HepG2 (cell line): ENCODE measurements around the gene CDK17. TPM values are rescaled to one million over a fixed set of nuclear protein-coding genes. Genes with fewer than 3 reads are reported as not detected.
A peak's percentile ranks its signal among the peaks of the same experiment; 100 is the strongest.

Experiments
- ATAC-seq: fragments of 200-7000 bp; cut with Tn5 transposase; 3 replicates; pipeline ENCODE4 v1.9.1; 2020; ENCODE audit warnings: mild to moderate bottlenecking, moderate library complexity
- BruUV-seq: library from RNA; stranded (reverse); fragments of 400-500 nt; replicated peaks from 2 replicates; lab custom pipeline; 2021; lab: Mats Ljungman, UMichigan
- CTCF ChIA-PET: fragments of 300-600 bp; formaldehyde crosslinking; extraction: SDS; loops from one replicate; lab custom pipeline; 2021; ENCODE audit warnings: low total read pairs, inconsistent platforms, low intra/inter-chr PET ratio; lab: Yijun Ruan, JAX
- POLR2A ChIA-PET: fragments of 350-600 bp; sonication (Branson Sonifier 250); formaldehyde crosslinking; loops from one replicate; lab custom pipeline; 2020; ENCODE audit warnings: antibody characterized with exemption, inconsistent platforms; lab: Yijun Ruan, JAX
- DNase-seq: peaks from one replicate; pipeline ENCODE4 v3.0.0-alpha.2; 2015; ENCODE audit warnings: low spot score
- FAIRE-seq: peaks from 3 replicates; lab custom pipeline; 2011; peaks lifted over from hg19 to GRCh38; lab: Jason Lieb, UNC
- H2AFZ ChIP-seq: one replicate; pipeline ENCODE4 v1.6.1; 2011; ENCODE audit warnings: low read length, inconsistent platforms
- H3K27ac ChIP-seq: fragments of 300-600 bp; 3 replicates; pipeline ENCODE4 v1.8.0; 2011; ENCODE audit warnings: mixed run types, mild to moderate bottlenecking, mixed read lengths, low read length, inconsistent platforms; ENCODE audit not compliant: insufficient read depth; ENCODE audit errors: extremely low read length
- H3K27me3 ChIP-seq, 2 experiments: fragments of 200-600 bp in 1 of 2; 2 replicates in 1 of 2; 3 replicates in 1 of 2; pipeline versions ENCODE4 v1.6.0 to v1.8.0; 2011; ENCODE audit warnings: low read length in 2 of 2, mild to moderate bottlenecking in 2 of 2, moderate library complexity in 2 of 2, inconsistent platforms in 1 of 2; ENCODE audit not compliant: insufficient read depth in 2 of 2, control insufficient read depth in 1 of 2
- H3K36me3 ChIP-seq, 2 experiments: fragments of 200-600 bp in 1 of 2; replicated peaks in 1 of 2; 2 replicates in 1 of 2; 3 replicates in 1 of 2; pipeline versions ENCODE4 v1.5.1 to v1.8.0; 2011; ENCODE audit warnings: low read length in 2 of 2, inconsistent platforms in 1 of 2; ENCODE audit not compliant: insufficient read depth in 2 of 2, control insufficient read depth in 1 of 2
- H3K4me1 ChIP-seq: 2 replicates; pipeline ENCODE4 v1.5.1; 2012; ENCODE audit warnings: low read length, inconsistent platforms; ENCODE audit not compliant: insufficient read depth
- H3K4me2 ChIP-seq: 2 replicates; pipeline ENCODE4 v1.6.0; 2011; ENCODE audit warnings: low read depth, low read length, inconsistent platforms
- H3K4me3 ChIP-seq, 3 experiments: fragments of 200-600 bp in 1 of 3; sonication (generic), shearing (Covaris generic) in 1 of 3; replicated peaks in 1 of 3; 2 replicates each; pipeline ENCODE4 v1.5.1; 2011 to 2016; ENCODE audit warnings: low read length in 3 of 3, inconsistent platforms in 2 of 3, low read depth in 2 of 3, mild to moderate bottlenecking in 2 of 3, control low read depth in 1 of 3, mixed read lengths in 1 of 3; ENCODE audit not compliant: insufficient read depth in 1 of 3
- H3K79me2 ChIP-seq: one replicate; pipeline ENCODE4 v1.6.1; 2011; ENCODE audit warnings: low read length, inconsistent platforms; ENCODE audit not compliant: insufficient read depth
- H3K9ac ChIP-seq: 2 replicates; pipeline ENCODE4 v1.6.0; 2011; ENCODE audit warnings: mild to moderate bottlenecking, low read depth, low read length, inconsistent platforms; ENCODE audit not compliant: insufficient read depth
- H3K9me3 ChIP-seq: 2 replicates; pipeline ENCODE4 v1.5.1; 2012; ENCODE audit warnings: mild to moderate bottlenecking, low read length
- H4K20me1 ChIP-seq: 2 replicates; pipeline ENCODE4 v1.6.0; 2011; ENCODE audit warnings: inconsistent platforms, mild to moderate bottlenecking, low read length, moderate library complexity; ENCODE audit not compliant: insufficient read depth
- CBX2 ChIP-seq, 2 experiments: fragments of 200-600 bp in 1 of 2; sonication (generic); formaldehyde crosslinking in 1 of 2; IDR thresholded peaks; 2 replicates each; pipeline versions ENCODE4 v1.7.0 to v1.8.1; 2018 to 2022; ENCODE audit warnings: low read depth in 2 of 2, low read length in 1 of 2, mild to moderate bottlenecking in 1 of 2, missing genetic modification reagents in 1 of 2
- GMEB1 ChIP-seq: sonication (generic); formaldehyde crosslinking; IDR thresholded peaks from 2 replicates; pipeline ENCODE4 v1.5.1; 2020; ENCODE audit warnings: missing genetic modification reagents, mild to moderate bottlenecking, borderline replicate concordance
- JARID2 ChIP-seq: sonication (generic); formaldehyde crosslinking; IDR thresholded peaks from 2 replicates; pipeline ENCODE4 v1.8.1; 2023; ENCODE audit warnings: missing genetic modification reagents, inconsistent platforms; ENCODE audit not compliant: insufficient replicate concordance
- MAFK ChIP-seq, 2 experiments: IDR thresholded peaks in 1 of 2; conservative IDR thresholded peaks in 1 of 2; 2 replicates each; pipeline ENCODE4 v1.6.1; 2011; ENCODE audit warnings: improper control_type of control experiment in 2 of 2, low read length in 2 of 2
- ZNF414 ChIP-seq: sonication (generic); formaldehyde crosslinking; IDR thresholded peaks from 2 replicates; pipeline ENCODE4 v1.5.0; 2020; ENCODE audit warnings: missing genetic modification reagents
- ZNF629 ChIP-seq: sonication (generic); formaldehyde crosslinking; conservative IDR thresholded peaks from 2 replicates; pipeline ENCODE4 v1.5.0; 2020; ENCODE audit warnings: missing genetic modification reagents
- ZNF770 ChIP-seq: sonication (generic); formaldehyde crosslinking; IDR thresholded peaks from 2 replicates; pipeline ENCODE4 v1.5.0; 2020; ENCODE audit warnings: mild to moderate bottlenecking, missing genetic modification reagents
- WGBS: methylation state at CpG from one replicate; pipeline ENCODE4 v1.1.6; 2017; ENCODE audit warnings: low lambda C conversion rate; 5-methylcytosine and 5-hydroxymethylcytosine counted together
- in situ Hi-C: cut with HindIII; loops from 2 replicates; pipeline ENCODE4 v1.10.0; 2017; ENCODE audit warnings: low pct_unique_long_range_greater_than_20kb; ENCODE audit not compliant: extremely low pct_ligation_motif_present
- intact Hi-C: fragments of 100-400 bp; cut with micrococcal nuclease; formaldehyde crosslinking; loops from one replicate; pipeline ENCODE4 v1.10.0; 2022; ENCODE audit not compliant: unreplicated experiment
- polyA plus RNA-seq, 8 experiments: library from polyadenylated mRNA; depleted of rRNA in 3 of 8; stranded (reverse) in 7 of 8; unstranded in 1 of 8; fragments of >200 nt; fragmentation: Illumina TruSeq in 4 of 8; extraction: Trizol in 4 of 8; gene quantifications; 2 replicates each; pipeline versions ENCODE4 v1.2.1 to v1.2.3, GENCODE V29; 2011 to 2016; ENCODE audit warnings: low read depth in 4 of 8, missing spikeins in 1 of 8, mixed read lengths in 1 of 8; ENCODE audit not compliant: insufficient read depth in 1 of 8
- total RNA-seq, 5 experiments: library from RNA; depleted of rRNA; stranded (reverse); fragments of >200 nt; fragmentation: Illumina TruSeq; extraction: Trizol; gene quantifications; 2 replicates each; pipeline ENCODE4 v1.2.3, GENCODE V29; 2016; ENCODE audit warnings: low read depth in 1 of 5
- TF ChIP-seq, protein P1 (sequence below): sonication (generic); formaldehyde crosslinking; IDR thresholded peaks from 2 replicates; pipeline ENCODE4 v1.5.1; 2020; ENCODE audit warnings: mild to moderate bottlenecking, missing genetic modification reagents, moderate library complexity

The CDK17 gene
- total and polyA plus RNA-seq, 2 of the 13 experiments (the other 11 are each of a cell fraction or from before 2014, with no cell fraction given), result 9.9 to 22.3 TPM

GRCh38 chr12:96265836-96266235, 134.4 kb downstream of the CDK17 start:
- Histone ChIP-seq H2AFZ (no peak overlapping the region), H3K9me3 (no peaks in the 10 kb centered on the region), H4K20me1 (no peaks in the 10 kb centered on the region), H3K4me3 (no peak overlapping the region), H3K4me2 (no peak overlapping the region), H3K27ac (no peak overlapping the region), H3K9ac (no peak overlapping the region), H3K36me3 (peaks cover 2 to 13% of the 10 kb centered on the region in 2 experiments; a peak in 3 of 5 replicates), H3K79me2 (no peaks in the 10 kb centered on the region), H3K4me1 (peaks cover 30% of the 10 kb centered on the region), H3K27me3 (no peaks in the 10 kb centered on the region)
- ChIA-PET CTCF (no interaction called here), POLR2A (no interaction called here)
- no peak for FAIRE-seq
- DNase-seq, result no peak
- ATAC-seq, result no peak
- intact Hi-C loops (loop anchor here (10.0 kb wide), 1 partner anchor 51 kb away; no protein-coding TSS in a partner anchor), in situ Hi-C loops (no loop called here)
- peak; percentile 59 for TF ChIP-seq ZNF629 (CRISPR knock-in tag)
- TF ChIP-seq ZNF414 (CRISPR knock-in tag), result no peak
- no TSS peak for BruUV-seq
- WGBS, result 96% methylated on average over 1 of the region's 1 CpG

- H3K9ac ChIP-seq, result no peak overlapping the region
- peaks cover 2 to 11% of the 10 kb centered on the region in 2 experiments; a peak in 1 of 5 replicates for H3K36me3 ChIP-seq
- intact Hi-C loops, result loop anchor here (10.0 kb wide), 1 partner anchor 51 kb away; no protein-coding TSS in a partner anchor
- 93% methylated on average over 2 of the region's 2 CpGs for WGBS
- H2AFZ ChIP-seq, result no peak overlapping the region
- ChIA-PET POLR2A (no interaction called here), CTCF (no interaction called here)
- H4K20me1 ChIP-seq, result no peaks in the 10 kb centered on the region
- FAIRE-seq (no peak), DNase-seq (no peak), ATAC-seq (no peak)
- H3K4me3 ChIP-seq, result no peak overlapping the region
- H3K9me3 ChIP-seq, result no peaks in the 10 kb centered on the region
- H3K79me2 ChIP-seq, result no peaks in the 10 kb centered on the region
- no peak overlapping the region for H3K27ac ChIP-seq
- no peaks in the 10 kb centered on the region for H3K27me3 ChIP-seq
- H3K4me1 ChIP-seq, result peaks cover 30% of the 10 kb centered on the region
- no peak overlapping the region for H3K4me2 ChIP-seq
- in situ Hi-C loops, result no loop called here
- no TSS peak for BruUV-seq
- no peak for TF ChIP-seq MAFK (conservative IDR thresholded peaks at IDR 0.05 in 1 of 2, IDR thresholded peaks at IDR 0.05 in 1 of 2; ENCODE audit: low read length in 2 of 2)
- TF ChIP-seq ZNF770 (CRISPR knock-in tag), result peak; percentile 52; the same call in 1 of the 2 replicates
- TF ChIP-seq JARID2 (CRISPR knock-in tag), result no peak
- TF ChIP-seq GMEB1 (CRISPR knock-in tag), result no peak
- TF ChIP-seq, protein P1, sequence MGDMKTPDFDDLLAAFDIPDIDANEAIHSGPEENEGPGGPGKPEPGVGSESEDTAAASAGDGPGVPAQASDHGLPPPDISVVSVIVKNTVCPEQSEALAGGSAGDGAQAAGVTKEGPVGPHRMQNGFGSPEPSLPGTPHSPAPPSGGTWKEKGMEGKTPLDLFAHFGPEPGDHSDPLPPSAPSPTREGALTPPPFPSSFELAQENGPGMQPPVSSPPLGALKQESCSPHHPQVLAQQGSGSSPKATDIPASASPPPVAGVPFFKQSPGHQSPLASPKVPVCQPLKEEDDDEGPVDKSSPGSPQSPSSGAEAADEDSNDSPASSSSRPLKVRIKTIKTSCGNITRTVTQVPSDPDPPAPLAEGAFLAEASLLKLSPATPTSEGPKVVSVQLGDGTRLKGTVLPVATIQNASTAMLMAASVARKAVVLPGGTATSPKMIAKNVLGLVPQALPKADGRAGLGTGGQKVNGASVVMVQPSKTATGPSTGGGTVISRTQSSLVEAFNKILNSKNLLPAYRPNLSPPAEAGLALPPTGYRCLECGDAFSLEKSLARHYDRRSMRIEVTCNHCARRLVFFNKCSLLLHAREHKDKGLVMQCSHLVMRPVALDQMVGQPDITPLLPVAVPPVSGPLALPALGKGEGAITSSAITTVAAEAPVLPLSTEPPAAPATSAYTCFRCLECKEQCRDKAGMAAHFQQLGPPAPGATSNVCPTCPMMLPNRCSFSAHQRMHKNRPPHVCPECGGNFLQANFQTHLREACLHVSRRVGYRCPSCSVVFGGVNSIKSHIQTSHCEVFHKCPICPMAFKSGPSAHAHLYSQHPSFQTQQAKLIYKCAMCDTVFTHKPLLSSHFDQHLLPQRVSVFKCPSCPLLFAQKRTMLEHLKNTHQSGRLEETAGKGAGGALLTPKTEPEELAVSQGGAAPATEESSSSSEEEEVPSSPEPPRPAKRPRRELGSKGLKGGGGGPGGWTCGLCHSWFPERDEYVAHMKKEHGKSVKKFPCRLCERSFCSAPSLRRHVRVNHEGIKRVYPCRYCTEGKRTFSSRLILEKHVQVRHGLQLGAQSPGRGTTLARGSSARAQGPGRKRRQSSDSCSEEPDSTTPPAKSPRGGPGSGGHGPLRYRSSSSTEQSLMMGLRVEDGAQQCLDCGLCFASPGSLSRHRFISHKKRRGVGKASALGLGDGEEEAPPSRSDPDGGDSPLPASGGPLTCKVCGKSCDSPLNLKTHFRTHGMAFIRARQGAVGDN (CRISPR knock-in tag), result no peak
- no peak for TF ChIP-seq CBX2 (IDR thresholded peaks at IDR 0.05; ENCODE audit: low read depth, low read length)
- TF ChIP-seq CBX2 (CRISPR knock-in tag; IDR thresholded peaks at IDR 0.05; ENCODE audit: low read depth), result no peak
Measured at GRCh38 chr12:96265400-96265799, 134.8 kb downstream of the CDK17 start.
